ENCODE results near the gene SERGEF.

GRCh38 chr11:18012906-18013781 is at the start of gene SERGEF:
- TF ChIP-seq, protein P1, sequence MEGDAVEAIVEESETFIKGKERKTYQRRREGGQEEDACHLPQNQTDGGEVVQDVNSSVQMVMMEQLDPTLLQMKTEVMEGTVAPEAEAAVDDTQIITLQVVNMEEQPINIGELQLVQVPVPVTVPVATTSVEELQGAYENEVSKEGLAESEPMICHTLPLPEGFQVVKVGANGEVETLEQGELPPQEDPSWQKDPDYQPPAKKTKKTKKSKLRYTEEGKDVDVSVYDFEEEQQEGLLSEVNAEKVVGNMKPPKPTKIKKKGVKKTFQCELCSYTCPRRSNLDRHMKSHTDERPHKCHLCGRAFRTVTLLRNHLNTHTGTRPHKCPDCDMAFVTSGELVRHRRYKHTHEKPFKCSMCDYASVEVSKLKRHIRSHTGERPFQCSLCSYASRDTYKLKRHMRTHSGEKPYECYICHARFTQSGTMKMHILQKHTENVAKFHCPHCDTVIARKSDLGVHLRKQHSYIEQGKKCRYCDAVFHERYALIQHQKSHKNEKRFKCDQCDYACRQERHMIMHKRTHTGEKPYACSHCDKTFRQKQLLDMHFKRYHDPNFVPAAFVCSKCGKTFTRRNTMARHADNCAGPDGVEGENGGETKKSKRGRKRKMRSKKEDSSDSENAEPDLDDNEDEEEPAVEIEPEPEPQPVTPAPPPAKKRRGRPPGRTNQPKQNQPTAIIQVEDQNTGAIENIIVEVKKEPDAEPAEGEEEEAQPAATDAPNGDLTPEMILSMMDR (conservative IDR thresholded peaks at IDR 0.05): 0 out of 2 replicates have a peak, but pooled peaks have one; percentile 11
- TF ChIP-seq EZH2 (IDR thresholded peaks at IDR 0.05; ENCODE audit: low read depth): no peak

Data from PC-9 (cell line).